Transverse colon (tissue), 4 donors: Measurements from ENCODE around the gene TCN1.

Experiments used
- CTCF ChIP-seq, 5 experiments: fragments of 200-600 bp in 3 of 5; fragments of 450-650 bp in 2 of 5; sonication (generic) in 3 of 5; IDR thresholded peaks; 1 replicate in 2 of 5; 2 replicates in 3 of 5; pipeline ENCODE4 v1.5.1; 2016 to 2017; ENCODE audit warnings: antibody characterized with exemption in 5 of 5, inconsistent platforms in 3 of 5, mild to moderate bottlenecking in 2 of 5, moderate library complexity in 1 of 5
- EP300 ChIP-seq: sonication (generic); formaldehyde crosslinking; IDR thresholded peaks from one replicate; pipeline ENCODE4 v1.6.1; 2017; ENCODE audit warnings: antibody characterized with exemption, low read depth
- POLR2A ChIP-seq: fragments of 450-650 bp; IDR thresholded peaks from one replicate; pipeline ENCODE4 v1.6.1; 2016; ENCODE audit warnings: antibody characterized with exemption, mild to moderate bottlenecking, moderate library complexity
- POLR2AphosphoS5 ChIP-seq, 3 donors: sonication (generic); formaldehyde crosslinking; IDR thresholded peaks; one replicate each; pipeline ENCODE4 v1.6.1; 2016; ENCODE audit warnings: antibody characterized with exemption in 3 of 3

- no peak for TF ChIP-seq EP300
- TF ChIP-seq CTCF (IDR thresholded peaks at IDR 0.05), result no peak
- no peak for TF ChIP-seq POLR2A
- TF ChIP-seq POLR2AphosphoS5 (IDR thresholded peaks at IDR 0.05), result no peak
Measured at GRCh38 chr11:59875856-59876519, 9.7 kb upstream of the TCN1 start.
